DMS153 (cell line): Measurements from ENCODE around the gene MND1.
"Not testable (repeated sequence)": the region's sequence is repeated elsewhere in the genome, so short reads cannot be mapped to it uniquely, and the experiment has no call there.

Experiments used
- DNase-seq: peaks from one replicate; lab custom pipeline; 2025; lab: John Stamatoyannopoulos, UW

MND1 gene

DNA sequence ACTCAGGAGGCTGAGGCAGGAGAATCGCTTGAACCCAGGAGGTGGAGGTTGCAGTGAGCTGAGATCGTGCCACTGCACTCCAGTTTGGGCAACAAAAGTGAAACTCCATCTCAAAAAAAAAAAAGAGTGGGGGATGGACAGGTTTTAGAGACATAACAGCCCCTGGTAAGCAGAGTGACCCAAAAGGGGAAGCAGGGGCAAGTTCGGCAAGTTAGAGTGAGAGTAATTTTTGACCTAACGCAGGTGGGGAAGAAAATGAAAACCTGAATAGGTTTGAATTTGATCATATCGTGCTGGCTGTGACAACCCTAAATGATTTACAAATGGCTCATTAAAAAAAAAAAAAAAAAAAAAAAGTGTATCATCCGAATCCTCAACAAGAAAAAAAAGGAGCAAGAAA lies 96.0 kb downstream of the MND1 start:
- DNase-seq = no peak

DNA sequence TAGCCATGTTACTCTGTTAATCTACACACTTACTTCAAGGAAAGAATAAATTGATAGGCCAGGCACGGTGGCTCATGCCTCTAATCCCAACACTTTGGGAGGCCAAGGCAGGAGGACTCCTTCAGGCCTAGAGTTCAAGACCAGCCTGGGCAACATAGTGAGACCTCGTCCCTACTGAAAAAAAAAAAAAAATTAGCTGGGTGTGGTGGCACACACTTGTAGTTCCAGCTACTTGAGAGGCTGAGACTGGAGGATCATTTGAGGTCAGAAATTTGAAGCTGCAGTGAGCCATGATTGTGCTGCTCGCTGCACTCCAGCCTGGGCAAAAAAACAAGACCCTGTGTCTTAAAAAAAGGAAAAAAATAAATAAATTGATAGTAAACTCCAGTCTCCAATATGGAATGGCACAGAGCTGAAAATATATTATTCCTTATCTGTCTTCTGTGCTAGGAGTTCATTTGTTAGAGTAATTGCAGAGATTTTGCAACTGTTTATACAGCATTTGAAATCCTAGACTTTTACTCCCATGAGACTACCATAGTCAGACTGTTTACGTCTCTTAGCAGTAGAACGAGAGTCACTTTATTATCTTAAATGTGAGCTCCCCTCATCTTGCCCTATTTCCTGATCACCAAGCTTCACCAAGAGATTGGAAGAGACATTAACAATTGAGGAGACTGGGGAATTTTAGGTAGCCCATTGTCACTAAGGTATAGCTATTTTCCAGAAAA lies 102.9 kb downstream of the MND1 start:
- no peak for DNase-seq

DNA sequence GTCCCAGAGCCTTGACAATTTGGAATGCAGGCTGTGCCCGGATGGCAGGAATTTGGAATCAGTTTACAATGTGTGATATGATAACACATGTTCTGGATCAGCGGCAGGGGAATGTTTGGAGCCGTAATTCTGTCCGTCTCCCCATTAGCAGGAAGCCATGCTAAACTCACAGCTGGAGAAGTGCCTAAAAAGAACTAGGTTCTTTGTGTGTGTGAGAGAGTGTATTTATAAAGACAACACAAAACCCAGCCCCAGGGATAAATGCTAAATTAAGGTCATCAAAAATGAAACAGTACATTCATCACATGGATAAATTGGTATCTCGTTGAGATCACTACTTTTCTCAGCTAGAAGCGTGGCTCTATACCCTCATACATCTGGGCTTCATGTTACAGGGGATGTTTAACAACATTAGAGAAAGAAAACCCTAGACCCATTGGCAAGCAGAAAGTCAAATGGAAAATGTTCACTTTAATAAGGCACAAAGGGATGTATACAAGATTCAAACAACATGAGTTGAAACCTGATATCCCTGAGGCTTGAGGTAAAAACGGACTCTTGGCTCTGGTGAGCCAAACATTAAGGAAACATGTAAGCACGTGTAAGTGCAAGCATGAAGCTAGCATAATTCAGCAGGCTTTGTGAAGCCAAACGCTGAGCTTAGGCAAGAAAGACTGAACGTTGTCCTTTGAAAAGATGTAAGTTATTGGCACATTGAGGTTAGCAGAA lies 103.7 kb downstream of the MND1 start:
- DNase-seq = peak; percentile 16

DNA sequence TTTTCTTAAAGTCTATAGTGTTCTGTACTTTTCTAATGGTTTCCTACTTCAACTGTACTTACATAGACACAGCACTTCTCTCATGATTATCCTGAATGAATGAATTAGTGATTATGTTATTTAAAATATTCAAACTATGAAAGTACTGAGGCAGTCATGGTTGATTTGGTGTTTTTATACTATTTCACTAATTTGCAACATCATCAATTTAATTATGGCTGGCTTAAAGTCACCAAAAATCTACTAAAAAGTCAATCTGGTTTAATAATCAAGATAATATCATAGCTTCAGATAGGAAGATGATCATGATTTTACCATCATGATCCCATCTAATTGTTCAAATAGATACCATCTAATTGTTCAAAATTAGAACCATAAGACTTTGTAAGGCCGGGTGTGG lies 104.8 kb downstream of the MND1 start:
- no peak for DNase-seq

- no peak for DNase-seq
Observed at GRCh38 chr4:153450544-153450917, 106.0 kb downstream of the MND1 start.

- not testable (repeated sequence) for DNase-seq
Observed at GRCh38 chr4:153451145-153451544, 106.7 kb downstream of the MND1 start.

DNA sequence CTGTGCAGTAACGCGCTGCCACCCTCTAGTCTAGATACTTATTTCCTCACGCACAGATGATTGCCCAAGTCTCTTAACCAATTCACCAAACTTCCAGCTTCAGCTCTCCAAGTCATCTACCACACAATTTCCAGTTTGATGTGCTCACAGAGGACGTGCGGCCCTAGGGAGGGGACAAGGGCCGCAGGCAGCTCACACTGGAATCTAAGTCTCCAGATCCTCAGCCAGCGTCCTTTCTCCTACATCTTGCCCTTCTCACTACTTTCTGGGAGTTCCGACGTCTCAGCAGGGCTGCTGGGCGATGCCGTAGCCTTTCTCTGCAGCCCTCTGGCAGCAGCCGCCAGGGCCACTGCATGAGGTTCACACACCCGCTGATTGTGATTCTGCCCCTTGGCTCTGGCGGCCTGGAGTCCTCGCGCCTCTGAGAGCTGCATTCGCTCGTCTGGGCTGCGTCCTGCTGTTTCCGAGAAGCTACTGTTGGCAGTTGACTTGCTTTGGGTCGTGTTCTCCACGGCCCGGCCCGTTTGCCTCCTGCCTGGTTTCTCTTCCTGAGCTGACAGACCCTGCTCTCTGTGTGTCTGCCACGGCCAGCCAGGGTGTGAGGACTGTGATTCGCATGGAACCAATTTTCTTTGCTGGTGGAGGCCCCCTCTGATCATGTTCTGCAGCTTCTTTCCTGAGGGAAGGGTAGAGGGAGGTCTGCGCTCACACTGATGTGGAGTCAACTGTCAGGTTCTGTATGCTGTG lies 107.6 kb downstream of the MND1 start:
- no peak for DNase-seq

GRCh38 chr4:153452658-153453378 lies 108.3 kb downstream of the MND1 start:
- no peak for DNase-seq

DNA sequence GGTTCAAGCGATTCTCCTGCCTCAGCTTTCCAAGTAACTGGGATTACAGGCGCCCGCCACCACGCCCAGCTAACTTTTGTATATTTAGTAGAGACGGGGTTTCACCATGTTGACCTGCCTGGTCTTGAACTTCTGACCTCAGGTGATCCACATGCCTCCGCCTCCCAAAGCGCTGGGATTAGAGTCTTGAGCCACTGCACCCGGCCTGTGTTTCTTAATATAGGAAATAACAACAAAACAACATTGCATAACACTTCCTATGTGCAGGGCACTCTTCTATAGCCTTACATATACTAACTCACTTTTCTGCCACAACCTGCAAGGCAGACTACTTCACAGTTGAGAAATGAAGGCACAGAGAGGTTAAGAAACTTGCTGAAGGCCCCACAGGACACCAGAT lies 108.9 kb downstream of the MND1 start:
- no peak for DNase-seq

DNA sequence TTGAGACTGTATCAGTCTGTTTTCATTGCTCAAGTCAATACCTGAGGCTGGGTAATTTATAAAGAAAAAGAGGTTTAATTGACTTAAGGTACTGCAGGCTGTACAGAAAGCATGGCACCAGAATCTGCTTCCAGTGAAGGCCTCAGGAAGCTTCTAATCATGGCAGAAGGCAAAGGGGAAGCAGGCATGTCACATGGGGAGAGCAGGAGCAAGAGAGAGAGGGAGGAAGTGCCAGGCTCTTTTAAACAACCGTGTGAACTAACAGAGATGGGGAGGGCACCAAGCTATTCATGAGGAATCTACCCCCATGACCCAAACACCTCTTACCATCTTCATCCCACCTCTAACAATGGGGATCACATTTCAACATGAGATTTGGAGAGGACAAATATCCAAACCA lies 114.5 kb downstream of the MND1 start:
- DNase-seq = no peak

- DNase-seq = not testable (repeated sequence)
Observed at GRCh38 chr4:153461549-153461948, 117.1 kb downstream of the MND1 start.

DNA sequence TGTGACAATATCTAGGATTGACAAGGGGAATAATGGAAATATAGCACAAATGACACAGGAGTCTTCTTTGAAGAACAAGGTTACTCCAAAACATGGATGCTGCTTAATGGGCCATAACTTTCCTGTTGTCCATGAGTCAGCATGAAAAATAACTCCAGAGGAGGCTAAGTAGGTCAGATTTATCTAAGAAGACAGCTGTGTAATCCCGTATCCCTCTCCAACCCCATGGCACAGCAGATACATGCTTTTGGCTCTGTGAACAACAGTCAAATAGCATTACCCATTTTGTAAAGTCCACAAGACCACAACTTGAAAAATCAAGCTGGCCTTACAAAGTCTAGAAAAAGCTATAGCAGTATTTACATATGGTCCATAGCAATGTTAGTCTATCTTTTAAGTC lies 119.6 kb downstream of the MND1 start:
- peak; percentile 14 for DNase-seq
